Measurements from ENCODE around the gene PCDHGA6. TPM values are rescaled to one million over a fixed set of nuclear protein-coding genes. Genes with fewer than 3 reads are reported as not detected.
A peak's percentile ranks its signal among the peaks of the same experiment; 100 is the strongest.

Gene PCDHGA6
- total and polyA plus RNA-seq, 2 donors (not counting 1 experiment from before 2014, with no cell fraction given): 0.78 to 2.5 TPM

GRCh38 chr5:141356950-141357349 lies 16.7 kb upstream of the PCDHGA6 start:
- no peak for TF ChIP-seq CTCF (IDR thresholded peaks at IDR 0.05)
- no peak for TF ChIP-seq EZH2 (IDR thresholded peaks at IDR 0.05; ENCODE audit: borderline replicate concordance, insufficient read depth, low read depth, low read length, poor library complexity, severe bottlenecking)
- H3K4me3 ChIP-seq (ENCODE audit: control extremely low read depth in 1 of 5, extremely low read depth in 1 of 5, insufficient read depth in 1 of 5, low read depth in 2 of 5, low read length in 4 of 5): no peak overlapping the region
- H3K36me3 ChIP-seq (replicated peaks in 1 of 2; ENCODE audit: control extremely low read depth in 1 of 2, control insufficient read depth in 1 of 2, extremely low read depth in 1 of 2, insufficient read depth in 2 of 2, low read length in 1 of 2): no peaks in the 10 kb centered on the region
- peaks cover 0 to 57% (median 30%) of the 10 kb centered on the region in 4 experiments for H3K27me3 ChIP-seq (replicated peaks in 1 of 4; ENCODE audit: control extremely low read depth in 1 of 4, control insufficient read depth in 3 of 4, insufficient read depth in 4 of 4, low read length in 3 of 4)
- ChIA-PET POLR2A (no interaction called here), CTCF (no interaction called here)
- H3K27ac Mint-ChIP-seq: no peak overlapping the region
- H4K20me1 ChIP-seq (ENCODE audit: control insufficient read depth, insufficient read depth, low read length, poor library complexity, severe bottlenecking): no peaks in the 10 kb centered on the region
- no peak for DNase-seq
- H3K4me2 ChIP-seq (replicated peaks; ENCODE audit: low read depth, low read length, poor library complexity, severe bottlenecking): no peak overlapping the region
- no peaks in the 10 kb centered on the region for H3K4me1 ChIP-seq (ENCODE audit: control insufficient read depth in 2 of 2, insufficient read depth in 2 of 2, low read length in 2 of 2)
- no peak overlapping the region for H3K4me3 Mint-ChIP-seq
- H3K4me1 Mint-ChIP-seq: peaks cover 2% of the 10 kb centered on the region
- no peaks in the 10 kb centered on the region for H3K79me2 ChIP-seq (ENCODE audit: control insufficient read depth, insufficient read depth, low read length)
- peaks cover 4 to 50% (median 28%) of the 10 kb centered on the region in 3 donors for H3K9me3 ChIP-seq (ENCODE audit: control extremely low read depth in 1 of 3, control insufficient read depth in 2 of 3, insufficient read depth in 1 of 3, low read length in 2 of 3)
- H2AFZ ChIP-seq (ENCODE audit: insufficient read depth, low read depth, low read length, poor library complexity, severe bottlenecking): no peak overlapping the region
- intact Hi-C loops (cut with micrococcal nuclease): no loop called here
- no peak overlapping the region for H3K27ac ChIP-seq (ENCODE audit: low read length in 2 of 2)
- WGBS (ENCODE audit: insufficient coverage): 54% methylated on average over 19 of the region's 19 CpGs
- no peak for ATAC-seq (ENCODE audit: low read depth)
- peaks cover 9% of the 10 kb centered on the region for H3K9me3 Mint-ChIP-seq (ENCODE audit: insufficient read depth)
- H3K9ac ChIP-seq (ENCODE audit: low read length): no peak overlapping the region
- H3K27me3 Mint-ChIP-seq: peaks cover 55% of the 10 kb centered on the region

- peaks cover 7% of the 10 kb centered on the region for H3K9me3 Mint-ChIP-seq (ENCODE audit: insufficient read depth)
- Histone ChIP-seq H3K27me3 (replicated peaks in 1 of 4; ENCODE audit: control extremely low read depth in 1 of 4, control insufficient read depth in 3 of 4, insufficient read depth in 4 of 4, low read length in 3 of 4) (peaks cover 0 to 69% (median 43%) of the 10 kb centered on the region in 4 experiments), H3K9me3 (ENCODE audit: control extremely low read depth in 1 of 3, control insufficient read depth in 2 of 3, insufficient read depth in 1 of 3, low read length in 2 of 3) (peaks cover 6 to 57% (median 43%) of the 10 kb centered on the region in 3 donors), H3K79me2 (ENCODE audit: control insufficient read depth, insufficient read depth, low read length) (no peaks in the 10 kb centered on the region), H3K4me1 (ENCODE audit: control insufficient read depth in 2 of 2, insufficient read depth in 2 of 2, low read length in 2 of 2) (peaks cover 0 to 4% of the 10 kb centered on the region in 2 donors), H3K9ac (ENCODE audit: low read length) (peak within 1 kb of the TSS; percentile 49), H3K36me3 (replicated peaks in 1 of 2; ENCODE audit: control extremely low read depth in 1 of 2, control insufficient read depth in 1 of 2, extremely low read depth in 1 of 2, insufficient read depth in 2 of 2, low read length in 1 of 2) (no peaks in the 10 kb centered on the region), H3K27ac (ENCODE audit: low read length in 2 of 2) (no peak within 1 kb of the TSS), H3K4me3 (ENCODE audit: control extremely low read depth in 1 of 5, extremely low read depth in 1 of 5, insufficient read depth in 1 of 5, low read depth in 2 of 5, low read length in 4 of 5) (peak within 1 kb of the TSS in 4 of 5 experiments; percentile 36 to 46 (median 44)), H2AFZ (ENCODE audit: insufficient read depth, low read depth, low read length, poor library complexity, severe bottlenecking) (peak within 1 kb of the TSS; percentile 30), H3K4me2 (replicated peaks; ENCODE audit: low read depth, low read length, poor library complexity, severe bottlenecking) (peak within 1 kb of the TSS; percentile 46), H4K20me1 (ENCODE audit: control insufficient read depth, insufficient read depth, low read length, poor library complexity, severe bottlenecking) (no peaks in the 10 kb centered on the region)
- intact Hi-C loops (cut with micrococcal nuclease): no loop called here
- ATAC-seq (ENCODE audit: low read depth): peak; percentile 43
- H3K27ac Mint-ChIP-seq: peak within 1 kb of the TSS; percentile 28
- WGBS (ENCODE audit: insufficient coverage): 21% methylated on average over 22 of the region's 24 CpGs
- TF ChIP-seq EZH2 (IDR thresholded peaks at IDR 0.05; ENCODE audit: borderline replicate concordance, insufficient read depth, low read depth, low read length, poor library complexity, severe bottlenecking) (no peak), CTCF (IDR thresholded peaks at IDR 0.05) (peak; percentile 43)
- ChIA-PET CTCF (interaction anchor here (1.0 to 2.1 kb wide), 2 partner anchors 40 to 202 kb away, joined by 3 to 6 read pairs; partner anchors contain the start of gene TAF7), POLR2A (no interaction called here)
- peak; percentile 47 for DNase-seq
- H3K4me3 Mint-ChIP-seq: peak within 1 kb of the TSS; percentile 81
- H3K27me3 Mint-ChIP-seq: peaks cover 64% of the 10 kb centered on the region
- H3K4me1 Mint-ChIP-seq: peaks cover 9% of the 10 kb centered on the region
Measured at GRCh38 chr5:141359790-141360426, 13.8 kb upstream of the PCDHGA6 start, which contains the start of gene PCDHGB2. PCDHGB2 (plus strand) TSS chr5:141359994; CDS start chr5:141360136, 142 bp downstream.

Data from B cell (primary cell).